Epithelial cell of esophagus (primary cell): ENCODE results near the gene DAD1.
A peak's percentile ranks its signal among the peaks of the same experiment; 100 is the strongest.
"Not testable (repeated sequence)": the region's sequence is repeated elsewhere in the genome, so short reads cannot be mapped to it uniquely, and the experiment has no call there.

Experiments used
- DNase-seq: peaks from one replicate; pipeline ENCODE4 v3.0.0; 2010; ENCODE audit warnings: low read depth
- H3K4me3 ChIP-seq: 2 replicates; pipeline ENCODE4 v1.5.1; 2011; ENCODE audit warnings: mild to moderate bottlenecking, low read length, control low read depth
- CTCF ChIP-seq: IDR thresholded peaks from 2 replicates; pipeline ENCODE4 v1.5.1; 2011; ENCODE audit warnings: low read depth, mild to moderate bottlenecking, low read length, control low read depth, inconsistent platforms; ENCODE audit not compliant: insufficient read depth; ENCODE audit errors: missing control alignments

DAD1 gene

DNA sequence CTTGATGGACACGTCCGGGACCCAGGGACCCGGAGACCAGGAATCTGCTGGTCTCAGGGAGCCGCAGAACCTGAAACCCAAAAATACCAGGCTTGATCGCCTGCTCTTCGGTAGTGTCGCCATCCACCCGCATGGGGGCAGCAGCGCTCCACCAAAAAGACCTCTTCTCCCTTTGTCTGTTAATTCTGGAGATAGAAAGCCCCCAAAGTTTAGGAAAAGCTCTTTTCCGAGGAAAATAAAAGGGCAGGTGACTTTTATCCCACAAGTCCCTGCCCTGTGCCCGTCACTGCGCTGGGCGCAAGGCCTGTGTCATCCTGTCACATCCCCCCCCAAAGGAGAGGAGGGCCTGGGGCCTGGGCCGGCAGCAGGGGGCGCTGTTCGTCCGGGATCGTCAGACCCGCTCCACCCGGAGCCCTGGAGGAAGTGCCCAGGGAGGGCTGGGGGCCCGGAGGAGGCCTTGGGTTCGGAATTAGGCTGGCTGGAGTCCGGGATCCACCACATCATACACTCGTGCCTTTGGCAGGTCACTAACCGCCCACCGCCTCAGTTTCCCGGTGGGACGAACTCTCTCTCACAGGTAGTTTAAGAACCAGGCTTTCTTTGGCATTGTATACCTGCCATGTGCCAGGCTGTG lies 31.9 kb downstream of the DAD1 start:
- no peak overlapping the region for H3K4me3 ChIP-seq
- TF ChIP-seq CTCF: peak; percentile 82
- DNase-seq: peak; percentile 72

DNA sequence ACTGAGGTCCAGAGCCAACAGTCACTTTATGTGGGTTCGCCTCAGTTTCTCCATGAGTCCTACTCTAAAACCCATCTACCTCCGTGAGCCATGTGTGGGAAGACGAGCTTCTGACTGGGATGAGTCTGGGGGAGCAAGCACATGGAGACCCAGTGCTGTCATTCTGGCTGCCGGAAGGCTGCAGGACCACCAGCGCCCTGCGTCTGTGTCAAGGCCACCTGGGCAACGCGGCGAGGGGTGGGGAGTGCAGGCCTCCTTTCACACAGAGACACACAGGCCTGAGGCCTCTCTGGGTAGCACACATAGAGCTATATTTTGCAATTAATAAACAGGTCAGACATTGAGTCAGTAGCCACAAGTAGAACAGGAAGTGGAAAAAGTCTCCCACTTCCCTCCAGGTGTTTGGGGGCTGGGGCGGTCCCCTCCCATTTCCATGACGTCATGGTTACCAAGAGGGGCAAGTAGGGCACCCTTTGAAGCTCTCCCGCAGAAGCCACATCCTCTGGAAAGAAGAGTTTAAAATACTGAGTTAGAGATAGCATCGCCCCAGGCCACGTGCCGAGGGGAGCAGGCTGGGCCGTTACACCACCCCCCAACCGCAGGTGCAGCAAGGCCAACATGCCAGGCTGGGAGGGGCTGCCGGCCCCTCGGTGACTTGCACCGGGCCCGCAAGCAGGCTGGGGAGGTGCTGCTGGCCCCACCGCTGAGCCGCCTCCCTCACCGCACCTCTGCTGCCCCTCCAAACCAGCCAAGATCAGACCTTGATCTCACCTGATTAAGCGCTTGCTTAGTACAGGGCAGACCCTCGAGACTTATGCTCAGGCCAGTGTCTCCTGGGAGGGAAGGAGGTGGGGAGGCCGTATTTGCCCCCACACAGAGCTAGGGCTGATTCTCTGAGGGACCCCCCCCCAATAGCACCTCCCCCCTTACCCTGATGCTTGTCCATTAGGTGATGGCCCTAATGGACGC lies 32.7 kb downstream of the DAD1 start:
- TF ChIP-seq CTCF: peak; percentile 2
- DNase-seq: peak; percentile 94
- H3K4me3 ChIP-seq: no peak overlapping the region

DNA sequence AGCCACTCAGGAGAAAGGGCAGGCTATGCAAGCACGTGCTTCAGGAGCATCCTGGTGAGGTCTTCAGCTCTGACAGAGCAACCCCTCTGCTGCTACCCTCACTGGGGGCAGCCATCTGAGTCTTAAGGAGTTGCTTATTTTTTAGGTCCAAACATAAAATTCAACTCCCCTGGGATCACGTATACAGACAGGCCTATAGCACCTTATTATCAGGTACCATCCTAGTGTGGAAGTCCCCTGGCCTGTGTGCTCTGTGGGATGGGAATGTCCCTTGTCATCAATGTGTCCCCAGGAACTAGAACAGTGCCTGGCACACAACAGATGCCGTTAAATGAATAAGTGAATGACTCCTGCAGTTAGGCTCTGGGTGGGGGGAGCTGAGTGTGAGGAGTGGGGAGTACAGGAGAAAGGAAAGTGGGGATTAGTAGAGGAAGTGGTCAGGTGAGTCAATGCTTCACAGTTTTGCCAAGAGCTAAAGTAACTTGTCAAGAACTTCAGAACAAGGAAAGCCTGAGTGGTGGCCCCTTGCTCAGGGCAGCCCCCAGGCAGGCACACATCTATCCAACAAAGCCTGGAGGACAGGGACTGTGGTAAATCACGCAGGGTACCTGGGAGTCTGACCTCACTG lies 33.5 kb downstream of the DAD1 start:
- no peak for TF ChIP-seq CTCF
- H3K4me3 ChIP-seq: no peak overlapping the region
- peak; percentile 63 for DNase-seq

DNA sequence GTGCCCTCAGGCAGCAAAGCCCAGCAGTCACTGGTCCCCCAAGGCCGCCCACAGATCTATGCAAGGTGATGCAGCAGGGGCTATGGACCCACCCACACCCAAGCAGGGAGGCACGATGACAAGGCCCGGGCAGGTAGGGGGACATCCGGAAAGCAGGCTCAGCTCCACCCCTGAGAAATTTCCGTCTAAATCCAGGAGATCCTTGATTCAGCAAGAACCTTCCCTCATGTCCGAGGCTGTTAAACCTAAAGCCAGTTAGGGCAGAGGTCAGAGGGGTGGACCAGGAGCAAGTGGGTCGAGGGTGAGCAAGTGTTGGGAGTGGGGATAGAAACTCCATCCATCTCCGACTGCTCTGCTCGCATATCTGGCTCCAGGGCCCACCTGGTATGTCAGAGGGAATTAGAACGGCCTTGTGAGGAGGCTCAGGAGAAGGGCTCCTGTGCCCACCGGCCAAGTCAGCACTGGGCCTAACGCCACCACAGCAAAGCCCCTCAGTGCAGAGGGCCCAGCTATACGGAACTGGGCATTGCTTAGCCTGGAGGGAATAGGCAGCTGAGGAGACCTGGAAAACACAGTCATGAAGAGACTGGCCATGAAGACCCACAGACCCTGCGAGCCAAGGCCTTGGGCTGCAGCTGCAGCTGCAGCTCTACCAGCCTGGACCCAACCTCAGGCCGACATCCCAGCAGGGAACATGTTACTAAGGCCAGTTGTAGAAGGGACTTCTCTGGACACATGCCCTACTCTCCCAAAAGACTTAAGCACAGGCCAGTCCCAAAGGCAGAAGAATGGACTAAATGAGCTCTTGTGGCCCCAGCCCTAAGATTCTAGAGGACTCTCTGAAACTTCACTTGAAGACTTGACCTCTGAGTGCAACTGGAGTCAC lies 34.3 kb downstream of the DAD1 start:
- no peak for TF ChIP-seq CTCF
- no peak for DNase-seq
- H3K4me3 ChIP-seq: no peak overlapping the region

- not testable (repeated sequence) for H3K4me3 ChIP-seq, DNase-seq
Measured at GRCh38 chr14:22553861-22554497, 35.0 kb downstream of the DAD1 start.

DNA sequence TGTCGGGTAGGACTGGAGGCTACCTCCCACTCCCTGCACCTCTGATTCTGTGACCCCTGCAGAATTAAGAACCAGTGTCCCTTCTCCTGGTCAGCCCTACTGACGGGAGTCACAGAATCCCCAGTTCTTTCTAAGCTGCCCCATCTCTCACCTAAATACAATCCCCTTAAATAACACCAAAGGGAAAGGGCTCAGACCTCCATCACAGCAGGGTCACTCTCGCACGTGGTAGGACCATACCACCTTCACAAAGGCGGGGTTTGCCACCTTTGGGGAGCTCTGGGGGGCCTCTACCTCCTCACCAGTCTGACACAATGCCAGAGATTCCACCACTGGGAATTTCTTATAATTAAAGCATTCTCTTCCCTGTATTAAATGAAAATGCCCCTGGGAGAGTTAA lies 35.6 kb downstream of the DAD1 start:
- TF ChIP-seq CTCF: no peak
- DNase-seq: no peak
- H3K4me3 ChIP-seq: no peak overlapping the region

DNA sequence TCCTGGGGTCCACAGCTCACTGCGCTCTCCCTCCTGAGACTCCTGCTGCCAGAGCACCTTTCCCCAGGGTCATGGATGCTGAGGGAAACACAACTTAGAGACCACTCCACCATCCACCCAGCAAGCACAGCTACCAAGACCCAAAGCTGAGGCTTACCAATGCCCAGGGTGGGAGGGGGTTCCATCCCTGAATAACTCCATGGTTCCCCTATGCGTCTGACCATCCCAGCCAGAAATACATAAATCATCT lies 36.3 kb downstream of the DAD1 start:
- no peak for TF ChIP-seq CTCF
- no peak for DNase-seq
- H3K4me3 ChIP-seq: no peak overlapping the region
